Progenitor cell of endocrine pancreas (in vitro differentiated cells): ENCODE measurements around the gene FAM210A. TPM values are rescaled to one million over a fixed set of nuclear protein-coding genes. Genes with fewer than 3 reads are reported as not detected.

Experiments used
- DNase-seq: peaks from one replicate; pipeline ENCODE4 v3.0.0; 2021; ENCODE audit warnings: low spot score; ENCODE audit not compliant: unreplicated experiment
- H3K27ac Mint-ChIP-seq: 2 replicates; pipeline ENCODE4 v1.8.0; 2021; ENCODE audit warnings: mild to moderate bottlenecking, moderate library complexity, mixed read lengths
- H3K27me3 Mint-ChIP-seq: 2 replicates; pipeline ENCODE4 v1.8.0; 2021; ENCODE audit warnings: mixed read lengths
- H3K36me3 Mint-ChIP-seq: 2 replicates; pipeline ENCODE4 v1.8.0; 2022; ENCODE audit warnings: mixed read lengths; ENCODE audit not compliant: insufficient read depth
- H3K4me1 Mint-ChIP-seq: 2 replicates; pipeline ENCODE4 v1.8.0; 2021; ENCODE audit warnings: low read depth, mixed read lengths
- H3K4me3 Mint-ChIP-seq: 2 replicates; pipeline ENCODE4 v1.8.0; 2021; ENCODE audit warnings: low read depth, mild to moderate bottlenecking, moderate library complexity, mixed read lengths
- H3K9me3 Mint-ChIP-seq: 2 replicates; pipeline ENCODE4 v1.8.0; 2021; ENCODE audit warnings: low read depth, mixed read lengths
- total RNA-seq: library from RNA; stranded (reverse); gene quantifications from 2 replicates; pipeline ENCODE4 v1.2.1, GENCODE V29; 2021
- TF ChIP-seq, protein P1 (sequence below): fragments of 200-600 bp; sonication (generic); IDR thresholded peaks from one replicate; pipeline ENCODE4 v1.5.0; 2021; ENCODE audit warnings: antibody characterized with exemption, mild to moderate bottlenecking; ENCODE audit not compliant: unreplicated experiment

The FAM210A gene
- total RNA-seq, 1 donor from 2014 or later, result 11.0 TPM

DNA sequence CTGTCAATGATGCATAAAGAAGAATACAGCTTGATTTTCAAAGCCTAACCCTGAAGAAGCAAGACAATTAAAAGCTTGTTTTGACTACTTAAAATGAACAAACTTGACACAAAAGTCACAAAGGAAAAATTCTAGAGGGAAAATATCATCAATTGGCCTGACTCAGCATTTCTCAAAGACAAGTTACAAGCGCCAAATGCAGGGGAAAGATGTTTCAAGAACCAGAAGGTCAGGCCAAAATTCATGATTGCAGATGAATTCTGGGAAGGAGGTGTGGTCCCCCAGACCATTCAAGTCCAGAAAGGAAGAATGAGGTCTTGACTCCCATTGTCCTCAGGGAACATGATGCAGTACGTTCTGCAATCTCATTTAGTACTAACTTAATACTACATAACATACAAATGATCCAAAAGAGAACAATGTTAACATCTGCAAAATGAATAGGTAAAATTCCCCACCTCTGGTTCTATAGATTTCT lies 64.5 kb downstream of the FAM210A start:
- Mint-ChIP-seq H3K27ac (no peak overlapping the region), H3K4me1 (no peaks in the 10 kb centered on the region)
- TF ChIP-seq, protein P1, sequence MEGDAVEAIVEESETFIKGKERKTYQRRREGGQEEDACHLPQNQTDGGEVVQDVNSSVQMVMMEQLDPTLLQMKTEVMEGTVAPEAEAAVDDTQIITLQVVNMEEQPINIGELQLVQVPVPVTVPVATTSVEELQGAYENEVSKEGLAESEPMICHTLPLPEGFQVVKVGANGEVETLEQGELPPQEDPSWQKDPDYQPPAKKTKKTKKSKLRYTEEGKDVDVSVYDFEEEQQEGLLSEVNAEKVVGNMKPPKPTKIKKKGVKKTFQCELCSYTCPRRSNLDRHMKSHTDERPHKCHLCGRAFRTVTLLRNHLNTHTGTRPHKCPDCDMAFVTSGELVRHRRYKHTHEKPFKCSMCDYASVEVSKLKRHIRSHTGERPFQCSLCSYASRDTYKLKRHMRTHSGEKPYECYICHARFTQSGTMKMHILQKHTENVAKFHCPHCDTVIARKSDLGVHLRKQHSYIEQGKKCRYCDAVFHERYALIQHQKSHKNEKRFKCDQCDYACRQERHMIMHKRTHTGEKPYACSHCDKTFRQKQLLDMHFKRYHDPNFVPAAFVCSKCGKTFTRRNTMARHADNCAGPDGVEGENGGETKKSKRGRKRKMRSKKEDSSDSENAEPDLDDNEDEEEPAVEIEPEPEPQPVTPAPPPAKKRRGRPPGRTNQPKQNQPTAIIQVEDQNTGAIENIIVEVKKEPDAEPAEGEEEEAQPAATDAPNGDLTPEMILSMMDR, result no peak

DNA sequence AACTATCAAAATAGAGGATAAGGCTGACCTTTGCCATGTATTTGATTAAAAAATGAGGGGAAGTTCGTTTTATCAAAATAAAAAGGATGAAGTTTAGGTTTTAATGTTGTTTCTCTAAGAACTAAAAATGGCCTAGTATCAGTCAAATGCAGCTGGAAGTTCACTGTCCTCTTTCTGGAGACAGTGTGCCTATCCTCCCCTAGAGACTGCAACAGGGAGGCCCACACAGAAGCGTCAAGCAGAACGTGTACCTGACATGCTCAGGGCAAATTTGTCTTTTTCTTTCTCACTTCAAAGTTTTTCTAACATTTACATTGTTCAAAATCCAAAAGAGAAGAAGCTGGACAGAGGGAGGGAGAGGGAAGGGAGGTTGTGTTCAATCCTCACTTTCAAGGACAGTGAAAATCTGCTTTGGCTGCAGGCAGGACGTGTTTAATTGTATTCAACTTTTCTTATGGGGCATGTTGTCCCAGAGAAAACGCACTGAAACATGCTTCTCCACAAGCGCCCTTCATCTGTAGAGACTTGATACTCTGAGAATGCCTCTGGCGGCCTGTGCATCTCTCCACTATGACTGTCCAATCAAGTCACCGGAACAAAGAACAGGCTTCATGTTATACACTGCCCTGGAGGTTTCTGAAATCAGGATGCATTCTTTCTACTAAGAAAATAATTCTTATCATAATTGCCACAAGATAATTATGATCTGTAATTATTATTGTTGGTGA lies 65.1 kb downstream of the FAM210A start:
- no peaks in the 10 kb centered on the region for H3K27me3 Mint-ChIP-seq
- TF ChIP-seq, protein P1, result no peak
- H3K4me3 Mint-ChIP-seq, result no peak overlapping the region
- no peaks in the 10 kb centered on the region for H3K9me3 Mint-ChIP-seq
- DNase-seq, result no peak
- H3K27ac Mint-ChIP-seq, result no peak overlapping the region
- H3K36me3 Mint-ChIP-seq, result no peaks in the 10 kb centered on the region
- H3K4me1 Mint-ChIP-seq, result no peaks in the 10 kb centered on the region

More for the DNA sequence above, 64.5 kb downstream of the FAM210A start:
- Mint-ChIP-seq H3K9me3 (no peaks in the 10 kb centered on the region), H3K4me3 (no peak overlapping the region), H3K27me3 (no peaks in the 10 kb centered on the region), H3K36me3 (no peaks in the 10 kb centered on the region)
- DNase-seq, result no peak

DNA sequence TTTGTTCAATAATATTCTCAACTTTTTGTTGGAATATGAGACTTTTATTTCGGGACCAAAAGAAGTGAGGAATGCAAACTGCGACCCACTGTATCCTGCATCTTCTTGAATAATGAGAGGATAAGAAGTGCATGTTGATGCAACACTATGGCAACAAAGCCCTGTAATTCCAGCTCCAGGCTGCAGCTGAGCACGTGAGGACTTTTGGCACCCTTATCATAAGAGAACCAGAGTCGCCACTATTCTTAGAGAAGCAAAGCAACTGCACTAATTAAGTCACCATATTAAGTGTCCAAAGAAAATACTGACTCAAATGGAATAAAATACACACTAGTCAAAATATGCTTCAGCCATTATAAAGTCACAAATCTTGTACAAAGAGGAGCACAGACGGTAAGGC lies 65.8 kb downstream of the FAM210A start:
- H3K9me3 Mint-ChIP-seq, result no peaks in the 10 kb centered on the region
- H3K36me3 Mint-ChIP-seq, result no peaks in the 10 kb centered on the region
- H3K4me1 Mint-ChIP-seq, result no peaks in the 10 kb centered on the region
- no peaks in the 10 kb centered on the region for H3K27me3 Mint-ChIP-seq
- no peak overlapping the region for H3K27ac Mint-ChIP-seq
- TF ChIP-seq, protein P1, result no peak
- DNase-seq, result no peak
- H3K4me3 Mint-ChIP-seq, result no peak overlapping the region

DNA sequence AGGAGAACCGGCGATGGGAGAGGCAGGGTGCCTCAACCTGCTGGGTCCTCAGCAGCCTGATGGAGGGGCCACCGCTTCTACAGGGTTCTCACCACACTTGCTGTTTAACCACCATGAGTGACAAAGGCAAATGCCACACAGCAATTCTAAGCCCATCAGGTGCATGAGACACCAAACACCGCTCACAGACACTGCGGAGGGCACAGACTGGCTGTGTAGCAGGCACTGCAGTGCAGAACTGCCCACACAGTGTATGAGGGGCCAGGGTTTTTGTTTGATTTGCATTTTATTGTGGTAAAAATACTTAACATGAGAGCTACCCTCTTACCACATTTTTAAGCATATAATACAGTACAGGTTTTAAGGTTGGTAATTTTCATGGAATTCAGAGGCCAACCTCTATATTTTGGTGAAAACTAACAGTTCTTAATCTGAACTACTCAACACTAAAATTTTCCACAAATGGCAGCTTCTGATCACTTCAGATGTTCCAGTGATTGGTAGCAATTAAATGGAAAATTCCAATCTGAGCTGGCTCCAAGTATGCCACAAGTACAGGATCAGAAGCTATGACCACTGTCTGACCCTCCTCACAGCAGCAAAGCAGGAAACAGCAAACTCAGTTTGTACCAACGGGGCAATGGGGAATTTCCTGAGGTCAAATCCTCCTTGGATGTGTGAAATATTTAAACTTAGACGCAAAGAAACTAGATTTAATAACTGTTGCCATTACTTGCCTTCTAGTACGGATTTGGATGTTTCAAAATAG lies 67.7 kb downstream of the FAM210A start:
- TF ChIP-seq, protein P1, result no peak
- Mint-ChIP-seq H3K4me1 (peaks cover 3% of the 10 kb centered on the region), H3K27me3 (no peaks in the 10 kb centered on the region), H3K36me3 (no peaks in the 10 kb centered on the region), H3K27ac (no peak overlapping the region), H3K4me3 (no peak overlapping the region), H3K9me3 (no peaks in the 10 kb centered on the region)
- no peak for DNase-seq

DNA sequence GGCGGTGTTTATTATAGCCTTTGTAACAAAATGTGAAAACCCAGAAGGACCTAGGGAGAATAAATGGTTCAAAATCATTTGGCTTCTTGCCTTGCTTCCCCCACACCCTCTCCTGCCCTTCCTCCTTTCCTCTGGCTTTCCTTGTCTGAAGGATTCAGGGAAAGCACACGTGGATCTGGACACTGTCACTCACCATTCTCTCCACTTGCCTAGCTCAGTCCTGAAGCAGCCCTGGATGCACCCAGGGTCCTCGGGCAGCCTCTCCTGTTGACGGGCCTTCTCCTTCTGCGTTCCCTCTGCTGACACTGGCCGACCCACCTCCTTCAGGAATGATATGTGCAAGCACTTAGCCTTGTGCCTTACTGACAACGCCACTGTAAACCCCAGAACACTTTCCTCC lies 68.4 kb downstream of the FAM210A start:
- H3K27me3 Mint-ChIP-seq, result no peaks in the 10 kb centered on the region
- H3K4me1 Mint-ChIP-seq, result peaks cover 3% of the 10 kb centered on the region
- TF ChIP-seq, protein P1, result no peak
- no peak overlapping the region for H3K4me3 Mint-ChIP-seq
- no peaks in the 10 kb centered on the region for H3K36me3 Mint-ChIP-seq
- no peaks in the 10 kb centered on the region for H3K9me3 Mint-ChIP-seq
- no peak overlapping the region for H3K27ac Mint-ChIP-seq
- DNase-seq, result no peak
